HG02973 (cell line): ENCODE data around the gene E2F8.

Experiments used
- ATAC-seq: cut with Tn5 transposase; IDR thresholded peaks from one replicate; pipeline ENCODE4 v1.9.1; 2021; ENCODE audit warnings: moderate library complexity; ENCODE audit not compliant: unreplicated experiment

The E2F8 gene

DNA sequence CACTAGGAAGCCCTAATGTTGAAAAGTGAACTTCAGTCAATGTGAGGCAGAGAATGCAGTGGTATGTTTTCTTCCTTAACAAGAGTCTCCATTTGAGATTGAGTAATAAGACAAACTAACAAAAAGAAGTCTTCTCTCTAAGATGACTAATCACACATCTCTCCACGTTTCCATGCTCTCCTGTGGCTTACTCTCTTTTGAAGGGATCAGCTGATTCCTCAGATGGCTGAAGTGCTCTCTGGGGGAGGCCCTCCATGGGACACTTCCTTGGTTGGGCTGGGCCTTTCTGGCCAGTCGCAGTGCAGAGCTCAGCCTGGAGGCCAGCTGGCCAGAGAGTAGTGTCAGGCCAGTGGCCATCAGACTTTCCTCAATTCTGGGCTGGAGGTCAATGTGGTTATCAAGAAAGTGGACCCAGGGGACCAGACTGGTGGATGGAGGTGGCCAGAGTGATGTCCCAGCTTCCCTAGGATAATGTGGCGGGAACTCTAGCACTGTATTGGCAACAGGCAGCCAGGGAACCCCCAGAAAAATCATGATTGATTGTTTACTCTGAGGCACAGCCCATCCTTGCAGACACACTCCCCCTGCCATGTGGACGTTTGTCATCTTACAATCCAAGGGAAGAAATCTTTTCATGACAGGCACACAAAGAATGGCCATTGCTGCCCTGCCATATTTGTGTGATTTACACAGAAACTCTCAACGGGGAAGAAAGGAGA lies 53.5 kb downstream of the E2F8 start:
- ATAC-seq, result no peak

GRCh38 chr11:19185516-19186052 lies 55.2 kb downstream of the E2F8 start:
- no peak for ATAC-seq

DNA sequence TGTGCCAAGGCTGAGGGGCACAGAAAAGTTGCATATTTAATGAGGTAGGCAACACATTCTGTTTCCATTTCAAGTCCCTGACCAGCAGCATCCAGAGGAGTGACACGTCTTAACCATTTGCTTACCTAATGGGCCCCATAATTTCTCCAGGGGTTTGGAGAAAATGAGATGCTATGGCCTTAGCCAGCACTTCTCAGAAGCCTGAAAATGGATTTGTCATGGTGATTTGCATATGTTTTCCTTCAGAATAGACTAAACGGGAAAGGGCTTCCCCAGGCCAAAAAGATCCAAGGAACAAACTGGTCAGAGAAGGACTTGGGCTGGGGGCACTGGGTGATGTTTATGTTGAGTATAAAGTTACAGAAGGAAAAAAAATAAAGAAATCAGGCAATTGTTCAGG lies 55.7 kb downstream of the E2F8 start:
- no peak for ATAC-seq

DNA sequence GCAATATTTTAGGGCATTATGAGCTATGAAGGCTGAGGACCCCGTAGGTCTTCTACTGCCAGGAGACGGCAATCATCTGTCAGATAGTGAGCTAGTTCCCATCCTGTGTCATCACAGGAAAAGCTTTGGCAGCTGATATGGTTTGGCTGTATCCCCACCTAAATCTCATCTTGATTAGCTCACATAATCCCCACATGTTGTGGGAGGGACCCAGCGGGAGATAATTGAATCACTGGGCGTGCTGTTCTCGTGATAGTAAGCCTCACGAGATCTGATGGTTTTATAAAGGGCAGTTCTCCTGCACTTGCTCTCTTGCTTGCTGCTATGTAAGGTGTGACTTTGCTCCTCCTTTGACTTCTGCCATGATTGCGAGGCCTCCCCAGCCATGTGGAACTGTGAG lies 57.1 kb downstream of the E2F8 start:
- ATAC-seq, result no peak

- no peak for ATAC-seq
Measured at GRCh38 chr11:19181531-19182261, 59.0 kb downstream of the E2F8 start.

DNA sequence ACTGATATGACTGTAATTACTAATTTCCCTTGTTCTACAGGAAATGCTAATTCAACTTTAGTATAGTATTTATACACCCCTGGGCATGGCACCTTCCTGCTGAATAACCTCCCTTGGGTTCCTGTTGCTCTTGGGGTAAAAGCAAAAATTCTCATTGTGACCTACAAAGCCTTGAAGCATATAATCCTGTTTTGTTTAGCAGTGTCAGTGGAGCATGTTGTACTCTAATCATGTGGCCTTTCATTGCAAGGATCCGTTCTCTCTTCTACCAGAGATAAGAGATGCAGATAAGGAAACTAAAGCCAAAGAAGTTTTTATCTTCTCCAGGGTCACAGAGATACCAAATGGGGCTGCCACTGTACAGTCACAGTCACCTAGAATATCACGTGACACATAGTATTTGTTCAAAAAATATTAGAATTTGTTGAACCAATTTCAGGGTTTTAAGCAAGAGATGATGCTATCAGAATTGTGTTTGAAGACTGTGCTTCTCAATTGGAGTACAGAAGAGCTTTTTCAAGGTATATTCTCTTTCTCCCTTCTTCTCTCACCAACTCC lies 64.0 kb downstream of the E2F8 start:
- no peak for ATAC-seq
